Fibroblast of villous mesenchyme (primary cell): ENCODE results near the gene TMEM129. TPM values are rescaled to one million over a fixed set of nuclear protein-coding genes. Genes with fewer than 3 reads are reported as not detected.
A peak's percentile ranks its signal among the peaks of the same experiment; 100 is the strongest.

Experiments used
- DNase-seq: peaks from one replicate; pipeline ENCODE4 v3.0.0-alpha.2; 2010; ENCODE audit warnings: low read depth
- H3K4me3 ChIP-seq: 2 replicates; pipeline ENCODE4 v1.5.1; 2011; ENCODE audit warnings: low read depth, mild to moderate bottlenecking, low read length
- CTCF ChIP-seq: IDR thresholded peaks from 2 replicates; pipeline ENCODE4 v1.5.1; 2012; ENCODE audit warnings: low read depth, mild to moderate bottlenecking, low read length; ENCODE audit not compliant: insufficient read depth
- total RNA-seq: library from RNA; depleted of rRNA; stranded (reverse); fragments of >200 nt; gene quantifications from 2 replicates; pipeline ENCODE4 v1.2.3, GENCODE V29; 2012

Gene TMEM129
- total RNA-seq, 1 donor = 31.1 TPM

- peak; percentile 86 for DNase-seq
- no peak for TF ChIP-seq CTCF
- peak within 1 kb of the TSS; percentile 63 for H3K4me3 ChIP-seq
Observed at GRCh38 chr4:1683736-1684505, 37.2 kb downstream of the TMEM129 start, which contains the start of gene FAM53A. TSS of gene FAM53A (minus strand) at chr4:1684313. CDS start at chr4:1668741, 15,572 bp downstream.

- peak overlapping the region; percentile 63 for H3K4me3 ChIP-seq
- TF ChIP-seq CTCF = no peak
- peak; percentile 73 for DNase-seq
Observed at GRCh38 chr4:1683261-1683735, 37.8 kb downstream of the TMEM129 start.

- TF ChIP-seq CTCF = no peak
- no peak for DNase-seq
- peak overlapping the region; percentile 63 for H3K4me3 ChIP-seq
Observed at GRCh38 chr4:1682860-1683259, 38.3 kb downstream of the TMEM129 start.

- no peak for DNase-seq
- no peak for TF ChIP-seq CTCF
- no peak overlapping the region for H3K4me3 ChIP-seq
Observed at GRCh38 chr4:1678244-1678643, 42.9 kb downstream of the TMEM129 start.

GRCh38 chr4:1676605-1677525 is 44.3 kb downstream of the TMEM129 start:
- no peak for TF ChIP-seq CTCF

GRCh38 chr4:1675802-1676137 is 45.4 kb downstream of the TMEM129 start:
- DNase-seq = no peak
- no peak for TF ChIP-seq CTCF
- H3K4me3 ChIP-seq = no peak overlapping the region

More at GRCh38 chr4:1676605-1677525, 44.3 kb downstream of the TMEM129 start:
- no peak overlapping the region for H3K4me3 ChIP-seq
- DNase-seq = no peak
